NCI-H748 treated with DMSO at 0.1 percent for 48 hours (cell line): ENCODE data around the gene SUFU.
A peak's percentile ranks its signal among the peaks of the same experiment; 100 is the strongest.
"Not testable (repeated sequence)": the region's sequence is repeated elsewhere in the genome, so short reads cannot be mapped to it uniquely, and the experiment has no call there.

Experiments used
- DNase-seq: peaks from one replicate; lab custom pipeline; 2025; lab: John Stamatoyannopoulos, UW

Gene SUFU

GRCh38 chr10:102514487-102515311, 10.9 kb downstream of the SUFU start:
- no peak for DNase-seq

GRCh38 chr10:102515724-102516123, 12.0 kb downstream of the SUFU start:
- DNase-seq = no peak

GRCh38 chr10:102517553-102517952, 13.8 kb downstream of the SUFU start:
- DNase-seq = no peak

- DNase-seq = no peak
Measured at GRCh38 chr10:102519246-102519825, 15.6 kb downstream of the SUFU start.

GRCh38 chr10:102522874-102523249, 19.1 kb downstream of the SUFU start:
- DNase-seq = no peak

GRCh38 chr10:102523250-102524029, 19.7 kb downstream of the SUFU start:
- DNase-seq = no peak

GRCh38 chr10:102524746-102525145, 21.0 kb downstream of the SUFU start:
- no peak for DNase-seq

- DNase-seq = no peak
Measured at GRCh38 chr10:102527546-102527945, 23.8 kb downstream of the SUFU start.

GRCh38 chr10:102534333-102534732, 30.6 kb downstream of the SUFU start:
- no peak for DNase-seq

GRCh38 chr10:102534966-102535365, 31.2 kb downstream of the SUFU start:
- DNase-seq = not testable (repeated sequence)

GRCh38 chr10:102535481-102536147, 31.8 kb downstream of the SUFU start:
- no peak for DNase-seq

GRCh38 chr10:102537367-102537766, 33.6 kb downstream of the SUFU start:
- DNase-seq = no peak

GRCh38 chr10:102537948-102538347, 34.2 kb downstream of the SUFU start:
- DNase-seq = no peak

- DNase-seq = no peak
Measured at GRCh38 chr10:102538811-102539210, 35.0 kb downstream of the SUFU start.

- peak; percentile 0 for DNase-seq
Measured at GRCh38 chr10:102540023-102540422, 36.3 kb downstream of the SUFU start.

- DNase-seq = no peak
Measured at GRCh38 chr10:102542800-102543418, 39.1 kb downstream of the SUFU start.

GRCh38 chr10:102545265-102545871, 41.6 kb downstream of the SUFU start:
- no peak for DNase-seq

- no peak for DNase-seq
Measured at GRCh38 chr10:102545997-102546396, 42.2 kb downstream of the SUFU start.

GRCh38 chr10:102546606-102547320, 43.0 kb downstream of the SUFU start:
- DNase-seq = no peak

GRCh38 chr10:102549549-102549948, 45.8 kb downstream of the SUFU start:
- no peak for DNase-seq
